ENCODE measurements around the gene ASXL1.

DNA sequence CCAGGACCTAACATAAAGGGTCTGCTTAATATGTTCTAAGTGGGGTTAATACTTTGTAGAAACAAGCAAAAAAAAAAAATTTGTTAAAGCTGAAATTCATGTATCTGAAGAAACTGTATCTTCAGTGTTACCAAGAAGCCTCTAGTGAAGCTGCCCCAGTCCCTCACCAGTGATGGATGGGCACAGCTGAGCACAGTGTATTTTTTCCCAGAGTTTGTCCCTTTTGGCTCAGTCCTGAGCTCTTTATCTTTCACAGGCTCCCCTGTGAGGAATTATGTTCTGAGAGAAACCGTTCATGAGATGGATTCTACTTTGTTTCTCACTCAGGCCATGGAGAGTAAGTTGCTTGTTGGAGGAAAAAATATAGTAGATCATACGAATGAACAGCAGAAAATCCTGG is 42.2 kb upstream of the ASXL1 start:
- TF ChIP-seq GATA2 (IDR thresholded peaks at IDR 0.05; ENCODE audit: low read depth, low read length) (no peak), GATA3 (IDR thresholded peaks at IDR 0.05; ENCODE audit: low read depth, low read length) (no peak)

Measured in SH-SY5Y (cell line).